Fibroblast of lung (primary cell): Measurements from ENCODE around the gene MIGA1.

ENCODE experiments used
- EZH2 ChIP-seq: IDR thresholded peaks from 2 replicates; pipeline ENCODE4 v1.5.1; 2012; ENCODE audit warnings: low read length, control low read depth, mild to moderate bottlenecking; ENCODE audit errors: missing control alignments
- TF ChIP-seq, protein P1 (sequence below), 2 donors: IDR thresholded peaks in 1 of 2; conservative IDR thresholded peaks in 1 of 2; 1 replicate in 1 of 2; 2 replicates in 1 of 2; pipeline ENCODE4 v1.5.1; 2011 to 2012; ENCODE audit warnings: low read length in 2 of 2, control low read depth in 1 of 2, inconsistent platforms in 1 of 2, low read depth in 1 of 2, mild to moderate bottlenecking in 1 of 2

DNA sequence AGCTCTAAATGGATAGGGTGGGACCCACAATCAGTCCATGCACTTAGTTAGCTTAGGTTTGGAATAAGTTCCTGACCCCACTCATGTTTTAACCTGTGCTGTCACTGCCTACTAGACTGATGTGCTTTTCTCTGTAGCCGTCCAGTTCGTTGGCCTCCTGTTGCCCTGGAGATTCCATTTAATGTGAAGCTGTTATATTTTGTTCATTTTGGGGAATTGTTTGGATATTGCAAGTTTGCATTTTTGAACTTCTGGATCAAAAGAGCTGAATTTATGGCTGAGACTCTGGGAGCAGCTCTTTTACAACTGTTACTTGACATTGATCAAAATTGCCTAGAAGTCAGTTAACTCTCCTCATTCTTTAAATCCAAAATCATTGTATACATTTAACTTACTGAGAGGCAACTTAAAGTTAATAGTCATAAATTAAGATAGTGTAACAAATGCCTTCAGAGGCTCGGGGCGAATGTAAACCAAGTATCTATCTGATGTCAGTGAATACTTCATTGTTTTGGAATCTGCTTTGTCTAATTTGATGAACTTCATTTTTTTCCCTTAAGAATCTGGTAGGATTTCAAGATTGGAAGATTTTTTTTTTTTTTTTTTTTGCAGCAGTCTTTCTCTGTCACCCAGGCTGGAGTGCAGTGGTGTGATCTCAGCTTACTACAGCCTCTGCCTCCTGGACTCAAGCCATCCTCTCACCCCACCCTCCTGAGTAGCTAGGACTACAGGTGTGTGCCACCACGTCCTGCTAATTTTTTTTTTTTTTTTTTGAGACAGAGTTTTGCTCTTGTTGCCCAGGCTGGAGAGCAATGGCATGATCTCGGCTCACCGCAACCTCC is 38.1 kb downstream of the MIGA1 start:
- TF ChIP-seq, protein P1, sequence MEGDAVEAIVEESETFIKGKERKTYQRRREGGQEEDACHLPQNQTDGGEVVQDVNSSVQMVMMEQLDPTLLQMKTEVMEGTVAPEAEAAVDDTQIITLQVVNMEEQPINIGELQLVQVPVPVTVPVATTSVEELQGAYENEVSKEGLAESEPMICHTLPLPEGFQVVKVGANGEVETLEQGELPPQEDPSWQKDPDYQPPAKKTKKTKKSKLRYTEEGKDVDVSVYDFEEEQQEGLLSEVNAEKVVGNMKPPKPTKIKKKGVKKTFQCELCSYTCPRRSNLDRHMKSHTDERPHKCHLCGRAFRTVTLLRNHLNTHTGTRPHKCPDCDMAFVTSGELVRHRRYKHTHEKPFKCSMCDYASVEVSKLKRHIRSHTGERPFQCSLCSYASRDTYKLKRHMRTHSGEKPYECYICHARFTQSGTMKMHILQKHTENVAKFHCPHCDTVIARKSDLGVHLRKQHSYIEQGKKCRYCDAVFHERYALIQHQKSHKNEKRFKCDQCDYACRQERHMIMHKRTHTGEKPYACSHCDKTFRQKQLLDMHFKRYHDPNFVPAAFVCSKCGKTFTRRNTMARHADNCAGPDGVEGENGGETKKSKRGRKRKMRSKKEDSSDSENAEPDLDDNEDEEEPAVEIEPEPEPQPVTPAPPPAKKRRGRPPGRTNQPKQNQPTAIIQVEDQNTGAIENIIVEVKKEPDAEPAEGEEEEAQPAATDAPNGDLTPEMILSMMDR (conservative IDR thresholded peaks at IDR 0.05 in 1 of 2, IDR thresholded peaks at IDR 0.05 in 1 of 2; ENCODE audit: low read depth in 1 of 2, low read length in 2 of 2): no peak
- no peak for TF ChIP-seq EZH2
